OCI-LY1 (cell line): ENCODE results near the gene FRMD4A.

Experiments used
- CTCF ChIP-seq: fragments of 200-600 bp; sonication (generic), shearing (Covaris generic); IDR thresholded peaks from 2 replicates; pipeline ENCODE4 v1.5.1; 2017; ENCODE audit warnings: mild to moderate bottlenecking, antibody characterized with exemption, low read length, moderate library complexity, mixed read lengths
- EZH2 ChIP-seq: fragments of 200-600 bp; sonication (generic), shearing (Covaris generic); IDR thresholded peaks from 2 replicates; pipeline ENCODE4 v1.8.0; 2017; ENCODE audit warnings: borderline replicate concordance, mixed run types, mild to moderate bottlenecking, antibody characterized with exemption, low read length, moderate library complexity, mixed read lengths

DNA sequence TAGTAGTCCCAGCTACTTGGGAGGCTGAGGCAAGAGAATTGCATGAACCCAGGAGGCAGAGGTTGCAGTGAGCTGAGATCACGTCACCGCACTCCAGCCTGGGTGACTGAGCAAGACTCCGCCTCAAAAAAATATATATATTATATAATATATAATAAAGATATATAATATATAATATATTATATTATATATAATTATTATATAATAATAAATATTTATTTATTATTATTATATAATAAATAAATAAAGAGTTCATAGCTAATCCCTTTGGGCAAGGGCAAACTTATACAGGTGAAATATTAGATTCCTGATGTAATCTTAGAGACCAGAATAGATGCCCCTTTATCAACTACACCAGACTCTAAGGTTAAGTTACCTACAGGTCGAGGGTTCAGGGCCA, 558.7 kb downstream of the FRMD4A start:
- TF ChIP-seq EZH2 (no peak), CTCF (no peak)
